HCT116 (cell line): Measurements from ENCODE around the gene HIVEP2. TPM values are rescaled to one million over a fixed set of nuclear protein-coding genes. Genes with fewer than 3 reads are reported as not detected.

Experiments used
- ATAC-seq: fragments of 200-7000 bp; cut with Tn5 transposase; 2 replicates; pipeline ENCODE4 v1.9.1; 2020; ENCODE audit warnings: mild to moderate bottlenecking, moderate library complexity
- BruUV-seq: library from RNA; stranded (reverse); fragments of 400-500 nt; replicated peaks from 2 replicates; lab custom pipeline; 2021; lab: Mats Ljungman, UMichigan
- CTCF ChIA-PET: fragments of 300-600 bp; sonication (Branson Sonifier 250); formaldehyde crosslinking; loops from one replicate; lab custom pipeline; 2021; ENCODE audit warnings: antibody characterized with exemption; lab: Charles Lee
- POLR2A ChIA-PET: fragments of 300-600, 350-600 bp; sonication (Branson Sonifier 250); formaldehyde crosslinking; loops from one replicate; lab custom pipeline; 2021; ENCODE audit warnings: antibody characterized with exemption; lab: Charles Lee
- RAD21 ChIA-PET, 2 experiments: fragments of 300-600 bp; sonication (Branson Sonifier 250); formaldehyde crosslinking; loops; one replicate each; lab custom pipeline; 2023; ENCODE audit warnings: low total read pairs in 2 of 2; ENCODE audit not compliant: uncharacterized antibody in 2 of 2, unreplicated experiment in 2 of 2, low non-redundant PET in 1 of 2; lab: Charles Lee
- DNase-seq: peaks from one replicate; pipeline ENCODE4 v3.0.0-alpha.2; 2010; ENCODE audit warnings: low read depth, low spot score
- H2AFZ ChIP-seq: fragments of 200-600 bp; shearing (Covaris generic), sonication (generic); 2 replicates; pipeline ENCODE4 v1.6.1; 2017; ENCODE audit warnings: low read depth, mixed run types, mixed read lengths, antibody characterized with exemption, low read length; ENCODE audit not compliant: poor library complexity, severe bottlenecking
- H3K27ac ChIP-seq: 2 replicates; pipeline ENCODE4 v1.5.1; 2012; ENCODE audit warnings: low read depth, low read length
- H3K27me3 ChIP-seq: fragments of 200-600 bp; sonication (generic); 2 replicates; pipeline ENCODE4 v1.6.1; 2016; ENCODE audit warnings: mixed run types, low read length, mixed read lengths; ENCODE audit not compliant: insufficient read depth
- H3K36me3 ChIP-seq, 2 experiments: fragments of 200-500 bp in 1 of 2; fragments of 200-600 bp in 1 of 2; sonication (Bioruptor generic) in 1 of 2; sonication (generic) in 1 of 2; 2 replicates each; pipeline versions ENCODE4 v1.5.1 to v1.6.1; 2014 to 2016; ENCODE audit warnings: low read length in 2 of 2, inconsistent platforms in 1 of 2, mixed read lengths in 1 of 2, mixed run types in 1 of 2; ENCODE audit not compliant: insufficient read depth in 2 of 2, control insufficient read depth in 1 of 2
- H3K4me1 ChIP-seq, 2 experiments: fragments of 200-600 bp in 1 of 2; sonication (generic) in 1 of 2; 2 replicates each; pipeline versions ENCODE4 v1.5.1 to v1.6.1; 2012 to 2017; ENCODE audit warnings: low read length in 2 of 2, inconsistent platforms in 1 of 2, mild to moderate bottlenecking in 1 of 2, mixed read lengths in 1 of 2, mixed run types in 1 of 2, moderate library complexity in 1 of 2; ENCODE audit not compliant: insufficient read depth in 2 of 2, control insufficient read depth in 1 of 2
- H3K4me2 ChIP-seq: fragments of 200-600 bp; sonication (generic); 2 replicates; pipeline ENCODE4 v1.6.1; 2017; ENCODE audit warnings: mixed run types, low read length, mixed read lengths
- H3K4me3 ChIP-seq, 2 experiments: fragments of 200-600 bp in 1 of 2; sonication (generic) in 1 of 2; replicated peaks in 1 of 2; 2 replicates each; pipeline ENCODE4 v1.5.1; 2011 to 2016; ENCODE audit warnings: low read length in 2 of 2, control low read depth in 1 of 2, low read depth in 1 of 2, mild to moderate bottlenecking in 1 of 2, mixed read lengths in 1 of 2, mixed run types in 1 of 2
- H3K79me2 ChIP-seq: fragments of 200-600 bp; sonication (generic); 2 replicates; pipeline ENCODE4 v1.6.1; 2017; ENCODE audit warnings: mild to moderate bottlenecking, mixed run types, low read length, moderate library complexity, mixed read lengths; ENCODE audit not compliant: insufficient read depth
- H3K9ac ChIP-seq: fragments of 200-600 bp; sonication (generic); 2 replicates; pipeline ENCODE4 v1.6.1; 2016; ENCODE audit warnings: low read length, mixed read lengths
- H3K9me2 ChIP-seq: fragments of 200-600 bp; sonication (generic), shearing (Covaris generic); 2 replicates; pipeline ENCODE4 v1.6.1; 2017; ENCODE audit warnings: mixed run types, mild to moderate bottlenecking, moderate library complexity; ENCODE audit not compliant: insufficient read depth
- H3K9me3 ChIP-seq, 2 experiments: fragments of 200-500 bp in 1 of 2; fragments of 200-600 bp in 1 of 2; sonication (Bioruptor generic) in 1 of 2; sonication (generic) in 1 of 2; 2 replicates each; pipeline ENCODE4 v1.6.1; 2014 to 2017; ENCODE audit warnings: low read length in 2 of 2, mixed read lengths in 2 of 2, inconsistent platforms in 1 of 2, low read depth in 1 of 2, mild to moderate bottlenecking in 1 of 2, mixed run types in 1 of 2, moderate library complexity in 1 of 2; ENCODE audit not compliant: control insufficient read depth in 1 of 2, insufficient read depth in 1 of 2
- H4K20me1 ChIP-seq: fragments of 200-600 bp; sonication (generic), shearing (Covaris generic); 2 replicates; pipeline ENCODE4 v1.6.1; 2017; ENCODE audit warnings: mixed run types, mild to moderate bottlenecking, moderate library complexity; ENCODE audit not compliant: insufficient read depth
- EGR1 ChIP-seq: IDR thresholded peaks from 2 replicates; pipeline ENCODE4 v1.6.1; 2012; ENCODE audit warnings: low read depth
- ELF1 ChIP-seq: IDR thresholded peaks from 2 replicates; pipeline ENCODE4 v1.6.1; 2012; ENCODE audit warnings: low read depth, borderline replicate concordance
- EZH2 ChIP-seq: fragments of 200-600 bp; sonication (generic); IDR thresholded peaks from 2 replicates; pipeline ENCODE4 v1.6.1; 2017; ENCODE audit warnings: antibody characterized with exemption, mixed run types
- FOSL1 ChIP-seq: IDR thresholded peaks from 2 replicates; pipeline ENCODE4 v1.6.1; 2012; ENCODE audit warnings: low read depth
- JUND ChIP-seq: IDR thresholded peaks from 2 replicates; pipeline ENCODE4 v1.6.1; 2012
- POLR2A ChIP-seq: IDR thresholded peaks from 2 replicates; pipeline ENCODE4 v1.7.0; 2011; ENCODE audit warnings: borderline replicate concordance; ENCODE audit not compliant: insufficient read depth, insufficient read length; ENCODE audit errors: extremely low read depth
- RAD21 ChIP-seq: IDR thresholded peaks from 2 replicates; pipeline ENCODE4 v1.6.1; 2012; ENCODE audit warnings: low read depth, mild to moderate bottlenecking
- SIN3A ChIP-seq: IDR thresholded peaks from 2 replicates; pipeline ENCODE4 v1.6.1; 2012; ENCODE audit warnings: low read depth
- SP1 ChIP-seq: IDR thresholded peaks from 2 replicates; pipeline ENCODE4 v1.6.1; 2012; ENCODE audit warnings: low read depth
- SRF ChIP-seq: IDR thresholded peaks from 2 replicates; pipeline ENCODE4 v1.6.1; 2012; ENCODE audit warnings: low read depth
- TCF7L2 ChIP-seq: IDR thresholded peaks from 2 replicates; pipeline ENCODE4 v1.7.0; 2011; ENCODE audit warnings: borderline replicate concordance, inconsistent platforms; ENCODE audit not compliant: insufficient read depth, insufficient read length; ENCODE audit errors: extremely low read depth
- ZFX ChIP-seq: fragments of 450-650 bp; IDR thresholded peaks from 2 replicates; pipeline ENCODE4 v1.6.1; 2017
- intact Hi-C: fragments of 100-400 bp; cut with micrococcal nuclease; formaldehyde crosslinking; loops from 2 replicates; pipeline ENCODE4 v1.10.0; 2022
- total RNA-seq: library from RNA; stranded (reverse); gene quantifications from one replicate; pipeline ENCODE4 v1.2.1, GENCODE V29; 2021; ENCODE audit not compliant: unreplicated experiment
- TF ChIP-seq, protein P1 (sequence below): IDR thresholded peaks from 2 replicates; pipeline ENCODE4 v1.6.1; 2011; ENCODE audit warnings: mild to moderate bottlenecking, low read length, moderate library complexity; ENCODE audit not compliant: insufficient replicate concordance; ENCODE audit errors: extremely low read depth
- TF ChIP-seq, protein P2 (sequence below): IDR thresholded peaks from 2 replicates; pipeline ENCODE4 v1.6.1; 2012
- TF ChIP-seq, protein P3 (sequence below): IDR thresholded peaks from 2 replicates; pipeline ENCODE4 v1.6.1; 2012; ENCODE audit warnings: low read depth

Gene HIVEP2
- total RNA-seq, 1 experiment from 2014 or later: 8.1 TPM

DNA sequence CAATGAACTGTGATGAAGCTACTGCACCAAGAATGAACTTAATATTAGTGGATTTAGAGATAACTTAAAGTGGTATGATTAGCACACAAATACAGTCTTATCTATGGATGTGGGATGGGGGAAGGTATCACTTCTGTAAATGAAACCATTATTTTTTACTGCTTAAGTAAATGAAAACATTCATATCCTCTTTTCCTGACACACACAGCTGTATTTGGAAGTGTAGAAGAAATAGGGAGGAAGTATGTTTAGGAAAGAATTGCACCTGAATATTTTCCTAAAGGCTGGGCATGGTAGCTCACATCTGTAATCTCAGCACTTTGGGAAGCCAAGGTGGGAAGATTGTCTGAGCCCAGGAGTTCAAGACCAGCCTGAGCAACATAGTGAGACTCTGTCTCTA, 96.8 kb downstream of the HIVEP2 start:
- Histone ChIP-seq H3K9me2 (no peaks in the 10 kb centered on the region), H3K9me3 (no peaks in the 10 kb centered on the region), H3K4me3 (no peak overlapping the region), H3K36me3 (no peaks in the 10 kb centered on the region), H3K9ac (no peak overlapping the region), H3K27me3 (no peaks in the 10 kb centered on the region), H3K27ac (no peak overlapping the region), H2AFZ (no peak overlapping the region), H3K4me2 (no peak overlapping the region)
- BruUV-seq: no TSS peak
- intact Hi-C loops: no loop called here
- DNase-seq: no peak
- CTCF ChIA-PET: no interaction called here
- TF ChIP-seq, protein P1, sequence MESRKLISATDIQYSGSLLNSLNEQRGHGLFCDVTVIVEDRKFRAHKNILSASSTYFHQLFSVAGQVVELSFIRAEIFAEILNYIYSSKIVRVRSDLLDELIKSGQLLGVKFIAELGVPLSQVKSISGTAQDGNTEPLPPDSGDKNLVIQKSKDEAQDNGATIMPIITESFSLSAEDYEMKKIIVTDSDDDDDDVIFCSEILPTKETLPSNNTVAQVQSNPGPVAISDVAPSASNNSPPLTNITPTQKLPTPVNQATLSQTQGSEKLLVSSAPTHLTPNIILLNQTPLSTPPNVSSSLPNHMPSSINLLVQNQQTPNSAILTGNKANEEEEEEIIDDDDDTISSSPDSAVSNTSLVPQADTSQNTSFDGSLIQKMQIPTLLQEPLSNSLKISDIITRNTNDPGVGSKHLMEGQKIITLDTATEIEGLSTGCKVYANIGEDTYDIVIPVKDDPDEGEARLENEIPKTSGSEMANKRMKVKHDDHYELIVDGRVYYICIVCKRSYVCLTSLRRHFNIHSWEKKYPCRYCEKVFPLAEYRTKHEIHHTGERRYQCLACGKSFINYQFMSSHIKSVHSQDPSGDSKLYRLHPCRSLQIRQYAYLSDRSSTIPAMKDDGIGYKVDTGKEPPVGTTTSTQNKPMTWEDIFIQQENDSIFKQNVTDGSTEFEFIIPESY: no peak
- TF ChIP-seq SIN3A (no peak), SP1 (no peak)
- TF ChIP-seq, protein P2, sequence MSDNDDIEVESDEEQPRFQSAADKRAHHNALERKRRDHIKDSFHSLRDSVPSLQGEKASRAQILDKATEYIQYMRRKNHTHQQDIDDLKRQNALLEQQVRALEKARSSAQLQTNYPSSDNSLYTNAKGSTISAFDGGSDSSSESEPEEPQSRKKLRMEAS: no peak
- TF ChIP-seq, all 23 proteins: peak for 0
- no peaks in the 10 kb centered on the region for H3K79me2 ChIP-seq
- H3K4me1 ChIP-seq: peaks cover 23 to 57% of the 10 kb centered on the region in 2 experiments
- no peak for ATAC-seq
- H4K20me1 ChIP-seq: no peaks in the 10 kb centered on the region
- POLR2A ChIA-PET: no interaction called here
- RAD21 ChIA-PET: no interaction called here

DNA sequence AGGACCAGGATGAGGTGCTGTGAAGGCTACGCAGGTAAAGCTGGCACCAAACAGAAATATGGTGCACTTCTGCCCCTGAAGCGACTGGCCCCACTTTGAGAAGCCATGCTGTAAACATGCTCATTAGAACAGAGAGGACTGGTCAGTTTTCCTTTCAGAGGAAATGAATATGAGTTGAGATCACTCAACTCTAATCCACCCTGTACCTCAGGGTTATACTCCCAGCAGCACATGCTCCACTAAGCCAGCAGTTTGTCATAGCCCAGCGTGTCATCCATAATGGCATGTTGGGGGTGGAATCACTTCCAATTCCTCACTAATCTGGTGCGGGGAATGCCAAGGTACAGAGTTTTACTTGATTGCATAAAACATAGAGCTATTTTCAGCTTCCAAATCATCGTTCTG, 98.1 kb downstream of the HIVEP2 start:
- H3K79me2 ChIP-seq: no peaks in the 10 kb centered on the region
- H3K4me1 ChIP-seq: peaks cover 23 to 65% of the 10 kb centered on the region in 2 experiments
- ChIA-PET POLR2A (no interaction called here), RAD21 (no interaction called here), CTCF (no interaction called here)
- no peaks in the 10 kb centered on the region for H3K9me2 ChIP-seq
- no peaks in the 10 kb centered on the region for H3K9me3 ChIP-seq
- no peak for DNase-seq
- peak; percentile 48 for ATAC-seq
- intact Hi-C loops: no loop called here
- H3K27me3 ChIP-seq: no peaks in the 10 kb centered on the region
- no peaks in the 10 kb centered on the region for H3K36me3 ChIP-seq
- peak overlapping the region; percentile 47 for H3K9ac ChIP-seq
- no peak overlapping the region for H3K27ac ChIP-seq
- H3K4me3 ChIP-seq: peak overlapping the region in 1 of 2 experiments; percentile 58; a peak in 2 of 4 replicates
- peak overlapping the region; percentile 94 for H3K4me2 ChIP-seq
- no TSS peak for BruUV-seq
- H2AFZ ChIP-seq: no peak overlapping the region
- H4K20me1 ChIP-seq: no peaks in the 10 kb centered on the region
- TF ChIP-seq SRF (no peak), EGR1 (peak; percentile 26; the same call in 1 of the 2 replicates), POLR2A (no peak), SIN3A (no peak), SP1 (peak; percentile 55), FOSL1 (peak; percentile 43), ZFX (no peak), ELF1 (no peak), RAD21 (no peak), TCF7L2 (no peak), EZH2 (no peak), JUND (0 out of 2 replicates have a peak, but pooled peaks have one; percentile 37)
- TF ChIP-seq, protein P2: peak; percentile 81
- TF ChIP-seq, protein P3, sequence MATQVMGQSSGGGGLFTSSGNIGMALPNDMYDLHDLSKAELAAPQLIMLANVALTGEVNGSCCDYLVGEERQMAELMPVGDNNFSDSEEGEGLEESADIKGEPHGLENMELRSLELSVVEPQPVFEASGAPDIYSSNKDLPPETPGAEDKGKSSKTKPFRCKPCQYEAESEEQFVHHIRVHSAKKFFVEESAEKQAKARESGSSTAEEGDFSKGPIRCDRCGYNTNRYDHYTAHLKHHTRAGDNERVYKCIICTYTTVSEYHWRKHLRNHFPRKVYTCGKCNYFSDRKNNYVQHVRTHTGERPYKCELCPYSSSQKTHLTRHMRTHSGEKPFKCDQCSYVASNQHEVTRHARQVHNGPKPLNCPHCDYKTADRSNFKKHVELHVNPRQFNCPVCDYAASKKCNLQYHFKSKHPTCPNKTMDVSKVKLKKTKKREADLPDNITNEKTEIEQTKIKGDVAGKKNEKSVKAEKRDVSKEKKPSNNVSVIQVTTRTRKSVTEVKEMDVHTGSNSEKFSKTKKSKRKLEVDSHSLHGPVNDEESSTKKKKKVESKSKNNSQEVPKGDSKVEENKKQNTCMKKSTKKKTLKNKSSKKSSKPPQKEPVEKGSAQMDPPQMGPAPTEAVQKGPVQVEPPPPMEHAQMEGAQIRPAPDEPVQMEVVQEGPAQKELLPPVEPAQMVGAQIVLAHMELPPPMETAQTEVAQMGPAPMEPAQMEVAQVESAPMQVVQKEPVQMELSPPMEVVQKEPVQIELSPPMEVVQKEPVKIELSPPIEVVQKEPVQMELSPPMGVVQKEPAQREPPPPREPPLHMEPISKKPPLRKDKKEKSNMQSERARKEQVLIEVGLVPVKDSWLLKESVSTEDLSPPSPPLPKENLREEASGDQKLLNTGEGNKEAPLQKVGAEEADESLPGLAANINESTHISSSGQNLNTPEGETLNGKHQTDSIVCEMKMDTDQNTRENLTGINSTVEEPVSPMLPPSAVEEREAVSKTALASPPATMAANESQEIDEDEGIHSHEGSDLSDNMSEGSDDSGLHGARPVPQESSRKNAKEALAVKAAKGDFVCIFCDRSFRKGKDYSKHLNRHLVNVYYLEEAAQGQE: no peak
